K562 (cell line): Measurements from ENCODE around the gene FGF5. TPM values are rescaled to one million over a fixed set of nuclear protein-coding genes. Genes with fewer than 3 reads are reported as not detected.
A peak's percentile ranks its signal among the peaks of the same experiment; 100 is the strongest.

ENCODE experiments used
- ARNT ChIP-seq, 2 experiments: fragments of 450-650 bp; IDR thresholded peaks; 2 replicates each; pipeline ENCODE4 v1.6.1; 2016; ENCODE audit warnings: mild to moderate bottlenecking in 1 of 2
- BRF1 ChIP-seq: IDR thresholded peaks from 3 replicates; pipeline ENCODE4 v1.6.1; 2011; ENCODE audit warnings: borderline replicate concordance, mild to moderate bottlenecking; ENCODE audit not compliant: insufficient read length; ENCODE audit errors: extremely low read depth
- CBFA2T3 ChIP-seq: fragments of 450-650 bp; IDR thresholded peaks from 2 replicates; pipeline ENCODE4 v1.6.1; 2017
- CSDE1 ChIP-seq, 2 experiments: fragments of 450-650 bp; IDR thresholded peaks; 2 replicates each; pipeline ENCODE4 v1.6.1; 2016; ENCODE audit warnings: mild to moderate bottlenecking in 1 of 2
- CXXC5 ChIP-seq: fragments of 250-450 bp; sonication (Bioruptor Pico); IDR thresholded peaks from 2 replicates; pipeline ENCODE4 v1.8.0; 2022; ENCODE audit warnings: inconsistent platforms, mild to moderate bottlenecking, moderate library complexity
- EHMT2 ChIP-seq: fragments of 450-650 bp; IDR thresholded peaks from 2 replicates; pipeline ENCODE4 v1.6.1; 2018; ENCODE audit warnings: antibody characterized with exemption
- ESRRA ChIP-seq: fragments of 450-650 bp; IDR thresholded peaks from 2 replicates; pipeline ENCODE4 v1.6.1; 2014; ENCODE audit warnings: low read depth, mild to moderate bottlenecking, moderate library complexity, borderline replicate concordance
- ETS2 ChIP-seq: IDR thresholded peaks from 2 replicates; pipeline ENCODE4 v1.6.1; 2016; ENCODE audit warnings: borderline replicate concordance, missing genetic modification characterization, mild to moderate bottlenecking, moderate library complexity, missing compliant biosample characterization; ENCODE audit not compliant: poor library complexity, severe bottlenecking
- GTF2E2 ChIP-seq: fragments of 200-800 bp; sonication (Bioruptor generic); IDR thresholded peaks from 2 replicates; pipeline ENCODE4 v1.6.1; 2016; ENCODE audit warnings: missing genetic modification characterization, missing compliant biosample characterization
- HDAC2 ChIP-seq: fragments of 450-650 bp; IDR thresholded peaks from 2 replicates; pipeline ENCODE4 v1.6.1; 2016; ENCODE audit warnings: mild to moderate bottlenecking
- HMG20B ChIP-seq: fragments of 250-450 bp; sonication (Bioruptor Pico); IDR thresholded peaks from 2 replicates; pipeline ENCODE4 v1.5.0; 2021; ENCODE audit warnings: mild to moderate bottlenecking
- KLF16 ChIP-seq: IDR thresholded peaks from 2 replicates; pipeline ENCODE4 v1.6.1; 2016; ENCODE audit warnings: antibody characterized with exemption
- MTA1 ChIP-seq: fragments of 450-650 bp; IDR thresholded peaks from 2 replicates; pipeline ENCODE4 v1.6.1; 2017; ENCODE audit warnings: borderline replicate concordance
- NCOA1 ChIP-seq: fragments of 450-650 bp; IDR thresholded peaks from 2 replicates; pipeline ENCODE4 v1.6.1; 2016; ENCODE audit warnings: low read depth
- POLR2AphosphoS5 ChIP-seq: IDR thresholded peaks from 2 replicates; pipeline ENCODE4 v1.6.1; 2011; ENCODE audit warnings: mild to moderate bottlenecking, low read depth, low read length, moderate library complexity; ENCODE audit not compliant: control insufficient read depth, insufficient read depth
- TCF7 ChIP-seq: sonication (generic); IDR thresholded peaks from 2 replicates; pipeline ENCODE4 v1.6.1; 2016; ENCODE audit warnings: antibody characterized with exemption, borderline replicate concordance
- ZBTB11 ChIP-seq, 3 experiments: fragments of 200-800 bp in 1 of 3; fragments of 250-450 bp in 1 of 3; fragments of 450-650 bp in 1 of 3; sonication (Bioruptor Pico) in 1 of 3; sonication (Bioruptor generic) in 1 of 3; formaldehyde crosslinking in 1 of 3; IDR thresholded peaks; 2 replicates each; pipeline versions ENCODE4 v1.6.1 to v1.8.0; 2016 to 2022; ENCODE audit warnings: mild to moderate bottlenecking in 2 of 3, missing genetic modification characterization in 2 of 3, missing compliant biosample characterization in 1 of 3, moderate library complexity in 1 of 3
- ZMIZ1 ChIP-seq, 2 experiments: fragments of 150-350 bp in 1 of 2; IDR thresholded peaks; 2 replicates each; pipeline ENCODE4 v1.6.1; 2012 to 2016; ENCODE audit warnings: low read depth in 2 of 2, low read length in 2 of 2, mild to moderate bottlenecking in 1 of 2, moderate library complexity in 1 of 2
- ZNF143 ChIP-seq: sonication (generic); formaldehyde crosslinking; IDR thresholded peaks from 2 replicates; pipeline ENCODE4 v1.9.0; 2022; ENCODE audit warnings: mild to moderate bottlenecking, missing genetic modification reagents
- polyA plus RNA-seq, 8 experiments: library from polyadenylated mRNA; depleted of rRNA in 4 of 8; stranded (reverse) in 5 of 8; unstranded in 3 of 8; fragments of >200 nt; fragmentation: Nextera tagmentation in 2 of 8; fragmentation: Illumina TruSeq in 1 of 8; extraction: Ambion mirVana in 2 of 8; extraction: Trizol in 1 of 8; gene quantifications; 2 replicates each; pipeline versions ENCODE4 v1.2.1 to v1.2.3, GENCODE V29; 2011 to 2014; ENCODE audit warnings: inconsistent platforms in 1 of 8, missing spikeins in 1 of 8
- total RNA-seq, 7 experiments: library from RNA; depleted of rRNA in 6 of 7; stranded (reverse); fragments of >200 nt in 6 of 7; fragmentation: Illumina TruSeq in 2 of 7; extraction: Trizol in 2 of 7; gene quantifications; 2 replicates each; pipeline versions ENCODE4 v1.2.1 to v1.2.3, GENCODE V29; 2011 to 2021; ENCODE audit warnings: low replicate concordance in 1 of 7
- TF ChIP-seq, protein P1 (sequence below): sonication (generic); formaldehyde crosslinking; IDR thresholded peaks from 2 replicates; pipeline ENCODE4 v1.8.1; 2023; ENCODE audit warnings: mild to moderate bottlenecking, missing genetic modification reagents

FGF5 gene
- total and polyA plus RNA-seq, 9 of the 15 experiments (the other 6 are each of a cell fraction or from before 2014, with no cell fraction given) = 0.38 to 2.7 (median 1.1) TPM

DNA sequence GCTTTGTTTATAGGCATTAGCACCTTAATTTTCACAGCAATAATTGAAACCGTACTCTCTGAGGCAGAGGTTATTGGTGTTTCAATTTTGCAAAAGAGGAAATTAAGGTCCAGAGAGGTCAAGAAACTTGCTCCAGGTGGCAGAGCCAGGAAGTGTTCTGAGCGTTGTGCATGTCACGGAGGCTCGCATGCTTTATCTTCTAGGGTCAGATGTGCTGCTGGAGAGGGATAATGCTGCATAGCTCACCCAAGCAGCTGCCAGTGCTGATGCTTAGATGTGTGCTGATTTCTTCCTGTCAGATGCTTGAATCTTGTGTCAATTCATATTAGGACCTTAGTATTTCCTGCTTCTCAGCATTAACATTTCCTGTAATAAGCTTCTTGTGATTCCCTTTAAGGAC lies 13.0 kb upstream of the FGF5 start (continued):
- TF ChIP-seq ZBTB11 (CRISPR knock-in tag; IDR thresholded peaks at IDR 0.05) (peak in 1 of 3 experiments; percentile 56; a peak in 1 of 6 replicates), BRF1 (no peak), ETS2 (tag) (no peak), TCF7 (peak; percentile 68), HMG20B (no peak), ESRRA (peak; percentile 64; the same call in 1 of the 2 replicates), HDAC2 (peak; percentile 85), MTA1 (peak; percentile 80), EHMT2 (0 out of 2 replicates have a peak, but pooled peaks have one; percentile 12), KLF16 (peak; percentile 97), ARNT (IDR thresholded peaks at IDR 0.05) (peak; percentile 70 to 90; a peak in 3 of 4 replicates), CBFA2T3 (peak; percentile 99), ZMIZ1 (IDR thresholded peaks at IDR 0.05; ENCODE audit: low read depth in 2 of 2, low read length in 2 of 2) (peak in 1 of 2 experiments; percentile 97; a peak in 2 of 4 replicates), CSDE1 (IDR thresholded peaks at IDR 0.05) (0 out of 4 replicates have a peak, but pooled peaks of 1 of the 2 experiments have one; percentile 9), NCOA1 (peak; percentile 77; the same call in 1 of the 2 replicates), CXXC5 (CRISPR knock-in tag) (peak; percentile 92), POLR2AphosphoS5 (peak; percentile 99), GTF2E2 (no peak), ZNF143 (CRISPR knock-in tag) (no peak)
- TF ChIP-seq, protein P1, sequence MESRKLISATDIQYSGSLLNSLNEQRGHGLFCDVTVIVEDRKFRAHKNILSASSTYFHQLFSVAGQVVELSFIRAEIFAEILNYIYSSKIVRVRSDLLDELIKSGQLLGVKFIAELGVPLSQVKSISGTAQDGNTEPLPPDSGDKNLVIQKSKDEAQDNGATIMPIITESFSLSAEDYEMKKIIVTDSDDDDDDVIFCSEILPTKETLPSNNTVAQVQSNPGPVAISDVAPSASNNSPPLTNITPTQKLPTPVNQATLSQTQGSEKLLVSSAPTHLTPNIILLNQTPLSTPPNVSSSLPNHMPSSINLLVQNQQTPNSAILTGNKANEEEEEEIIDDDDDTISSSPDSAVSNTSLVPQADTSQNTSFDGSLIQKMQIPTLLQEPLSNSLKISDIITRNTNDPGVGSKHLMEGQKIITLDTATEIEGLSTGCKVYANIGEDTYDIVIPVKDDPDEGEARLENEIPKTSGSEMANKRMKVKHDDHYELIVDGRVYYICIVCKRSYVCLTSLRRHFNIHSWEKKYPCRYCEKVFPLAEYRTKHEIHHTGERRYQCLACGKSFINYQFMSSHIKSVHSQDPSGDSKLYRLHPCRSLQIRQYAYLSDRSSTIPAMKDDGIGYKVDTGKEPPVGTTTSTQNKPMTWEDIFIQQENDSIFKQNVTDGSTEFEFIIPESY (CRISPR knock-in tag) = peak; percentile 26; the same call in 1 of the 2 replicates
